Measurements from ENCODE around the gene R3HDM4. TPM values are rescaled to one million over a fixed set of nuclear protein-coding genes. Genes with fewer than 3 reads are reported as not detected.
A peak's percentile ranks its signal among the peaks of the same experiment; 100 is the strongest.
"Not testable (repeated sequence)": the region's sequence is repeated elsewhere in the genome, so short reads cannot be mapped to it uniquely, and the experiment has no call there.

R3HDM4 gene
- total RNA-seq, 4 donors from 2014 or later = 29.2 to 45.8 (median 34.9) TPM

- intact Hi-C loops (cut with DNase I) = no loop called here
- DNase-seq = no peak
- Histone ChIP-seq H3K4me1 (peaks cover 4 to 6% of the 10 kb centered on the region in 2 donors), H3K27me3 (no peaks in the 10 kb centered on the region), H3K9me3 (no peaks in the 10 kb centered on the region), H3K27ac (peak within 1 kb of the TSS; percentile 29 to 53 (median 52)), H3K36me3 (no peaks in the 10 kb centered on the region), H3K4me3 (replicated peaks in 1 of 3) (peak within 1 kb of the TSS in 1 of 3 donors; percentile 34)
- WGBS, 2 donors = 51 to 53% methylated on average over 9 to 12 of the region's 24 CpGs
- TF ChIP-seq, protein P1, sequence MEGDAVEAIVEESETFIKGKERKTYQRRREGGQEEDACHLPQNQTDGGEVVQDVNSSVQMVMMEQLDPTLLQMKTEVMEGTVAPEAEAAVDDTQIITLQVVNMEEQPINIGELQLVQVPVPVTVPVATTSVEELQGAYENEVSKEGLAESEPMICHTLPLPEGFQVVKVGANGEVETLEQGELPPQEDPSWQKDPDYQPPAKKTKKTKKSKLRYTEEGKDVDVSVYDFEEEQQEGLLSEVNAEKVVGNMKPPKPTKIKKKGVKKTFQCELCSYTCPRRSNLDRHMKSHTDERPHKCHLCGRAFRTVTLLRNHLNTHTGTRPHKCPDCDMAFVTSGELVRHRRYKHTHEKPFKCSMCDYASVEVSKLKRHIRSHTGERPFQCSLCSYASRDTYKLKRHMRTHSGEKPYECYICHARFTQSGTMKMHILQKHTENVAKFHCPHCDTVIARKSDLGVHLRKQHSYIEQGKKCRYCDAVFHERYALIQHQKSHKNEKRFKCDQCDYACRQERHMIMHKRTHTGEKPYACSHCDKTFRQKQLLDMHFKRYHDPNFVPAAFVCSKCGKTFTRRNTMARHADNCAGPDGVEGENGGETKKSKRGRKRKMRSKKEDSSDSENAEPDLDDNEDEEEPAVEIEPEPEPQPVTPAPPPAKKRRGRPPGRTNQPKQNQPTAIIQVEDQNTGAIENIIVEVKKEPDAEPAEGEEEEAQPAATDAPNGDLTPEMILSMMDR (IDR thresholded peaks at IDR 0.05) = no peak
- TF ChIP-seq POLR2A (IDR thresholded peaks at IDR 0.05) = no peak
These were observed 53.9 kb downstream of the R3HDM4 start, which contains the start of gene CFD for GRCh38 chr19:858868-859843. Gene CFD, plus strand, starts transcription at chr19:859664. Its CDS starts 26 bp downstream, at chr19:859690.

GRCh38 chr19:858284-858683 lies 54.7 kb downstream of the R3HDM4 start:
- intact Hi-C loops (cut with DNase I) = no loop called here
- Histone ChIP-seq H3K4me3 (replicated peaks in 1 of 3) (no peak overlapping the region), H3K9me3 (no peaks in the 10 kb centered on the region), H3K36me3 (no peaks in the 10 kb centered on the region), H3K27me3 (no peaks in the 10 kb centered on the region), H3K27ac (no peak overlapping the region), H3K4me1 (peaks cover 4 to 6% of the 10 kb centered on the region in 2 donors)
- TF ChIP-seq, protein P1 (IDR thresholded peaks at IDR 0.05) = no peak
- no peak for TF ChIP-seq POLR2A (IDR thresholded peaks at IDR 0.05)
- 77 to 80% methylated on average over 9 of the region's 9 CpGs for WGBS, 2 donors
- no peak for DNase-seq

DNA sequence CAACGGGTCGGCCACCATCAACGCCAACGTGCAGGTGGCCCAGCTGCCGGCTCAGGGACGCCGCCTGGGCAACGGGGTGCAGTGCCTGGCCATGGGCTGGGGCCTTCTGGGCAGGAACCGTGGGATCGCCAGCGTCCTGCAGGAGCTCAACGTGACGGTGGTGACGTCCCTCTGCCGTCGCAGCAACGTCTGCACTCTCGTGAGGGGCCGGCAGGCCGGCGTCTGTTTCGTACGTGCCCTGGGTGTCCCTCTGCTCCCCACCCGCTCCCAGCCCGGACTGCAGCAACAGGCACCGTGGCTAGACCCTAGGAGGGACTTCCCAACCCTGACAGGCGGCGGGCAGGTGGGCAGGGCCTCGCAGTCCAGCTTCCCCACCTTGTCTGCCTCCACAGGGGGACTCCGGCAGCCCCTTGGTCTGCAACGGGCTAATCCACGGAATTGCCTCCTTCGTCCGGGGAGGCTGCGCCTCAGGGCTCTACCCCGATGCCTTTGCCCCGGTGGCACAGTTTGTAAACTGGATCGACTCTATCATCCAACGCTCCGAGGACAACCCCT lies 57.4 kb downstream of the R3HDM4 start:
- Histone ChIP-seq H3K4me1 (peaks cover 3 to 8% of the 10 kb centered on the region in 2 donors), H3K36me3 (no peaks in the 10 kb centered on the region), H3K27me3 (no peaks in the 10 kb centered on the region), H3K27ac (no peak overlapping the region), H3K4me3 (replicated peaks in 1 of 3) (no peak overlapping the region), H3K9me3 (no peaks in the 10 kb centered on the region)
- DNase-seq = no peak
- intact Hi-C loops (cut with DNase I) = no loop called here
- 74 to 82% methylated on average over 19 to 25 of the region's 40 CpGs for WGBS, 2 donors
- TF ChIP-seq, protein P1 (IDR thresholded peaks at IDR 0.05) = no peak
- no peak for TF ChIP-seq POLR2A (IDR thresholded peaks at IDR 0.05)

DNA sequence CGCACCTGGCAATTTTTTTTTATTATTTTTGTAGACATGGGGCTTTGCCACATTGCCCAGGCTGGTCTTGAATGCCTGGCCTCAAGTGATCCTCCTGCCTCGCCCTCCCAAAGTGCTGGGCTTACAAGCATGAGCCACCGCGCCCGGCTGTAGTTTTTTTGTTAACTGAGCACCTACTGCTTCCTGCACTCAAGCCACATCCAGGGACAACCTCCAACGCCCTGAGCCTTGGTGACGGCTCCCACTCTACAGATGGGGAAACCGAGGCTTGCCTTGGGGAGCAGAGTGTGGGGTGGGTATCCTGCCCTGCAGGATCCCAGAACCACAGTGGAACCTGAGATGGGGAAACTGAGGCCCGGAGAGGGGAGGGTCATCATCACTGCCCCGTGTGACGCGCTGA lies 57.9 kb downstream of the R3HDM4 start:
- TF ChIP-seq, protein P1 (IDR thresholded peaks at IDR 0.05) = no peak
- no peak for TF ChIP-seq POLR2A (IDR thresholded peaks at IDR 0.05)
- Histone ChIP-seq H3K27me3 (no peaks in the 10 kb centered on the region), H3K4me3 (replicated peaks in 1 of 3) (no peak overlapping the region), H3K27ac (no peak overlapping the region), H3K4me1 (peaks cover 8 to 13% of the 10 kb centered on the region in 2 donors), H3K36me3 (no peaks in the 10 kb centered on the region), H3K9me3 (no peaks in the 10 kb centered on the region)
- intact Hi-C loops (cut with DNase I) = no loop called here
- no peak for DNase-seq
- WGBS, 2 donors = 84 to 86% methylated on average over 7 to 12 of the region's 12 CpGs

DNA sequence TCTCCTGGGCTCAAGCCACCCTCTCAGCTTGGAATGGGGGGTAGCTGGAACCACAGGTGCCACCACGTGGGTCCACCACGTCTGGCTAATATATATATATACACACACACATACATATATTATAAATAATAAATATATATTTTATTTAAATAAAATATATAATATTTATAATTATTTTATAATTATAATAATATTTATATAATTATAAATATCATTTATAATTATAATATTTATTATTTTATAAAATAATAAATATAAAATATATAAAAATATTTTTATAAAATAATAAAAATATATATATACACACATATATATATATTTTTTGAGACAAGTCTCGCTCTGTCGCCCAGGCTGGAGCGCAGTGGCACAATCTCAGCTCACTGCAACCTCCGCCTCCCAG lies 58.5 kb downstream of the R3HDM4 start:
- intact Hi-C loops (cut with DNase I) = no loop called here
- TF ChIP-seq, protein P1 (IDR thresholded peaks at IDR 0.05) = no peak
- no peak for TF ChIP-seq POLR2A (IDR thresholded peaks at IDR 0.05)
- no peaks in the 10 kb centered on the region for H3K36me3 ChIP-seq
- 71 to 74% methylated on average over 6 of the region's 6 CpGs for WGBS, 2 donors
- no peak for DNase-seq
- H3K27me3 ChIP-seq = no peaks in the 10 kb centered on the region
- H3K4me1 ChIP-seq = peaks cover 10 to 14% of the 10 kb centered on the region in 2 donors
- H3K27ac ChIP-seq = no peak overlapping the region
- H3K4me3 ChIP-seq (replicated peaks in 1 of 3) = no peak overlapping the region
- H3K9me3 ChIP-seq = no peaks in the 10 kb centered on the region

GRCh38 chr19:853614-854220 lies 59.3 kb downstream of the R3HDM4 start:
- intact Hi-C loops (cut with DNase I); H3K27me3 ChIP-seq; H3K27ac ChIP-seq; H3K9me3 ChIP-seq; DNase-seq; H3K36me3 ChIP-seq; H3K4me3 ChIP-seq (replicated peaks in 1 of 3): not testable (repeated sequence)
- H3K4me1 ChIP-seq = peaks cover 10% of the 10 kb centered on the region in 2 donors
- 79 to 96% methylated on average over 7 to 11 of the region's 17 CpGs for whole genome bisulfite sequencing, 2 donors
